GM12878 (cell line): Measurements from ENCODE around the gene FXYD1. TPM values are rescaled to one million over a fixed set of nuclear protein-coding genes. Genes with fewer than 3 reads are reported as not detected.

Experiments used
- ATAC-seq: fragments of 200-7000 bp; cut with Tn5 transposase; 3 replicates; pipeline ENCODE4 v1.9.1; 2020; ENCODE audit warnings: mild to moderate bottlenecking, moderate library complexity
- BruUV-seq: library from RNA; stranded (reverse); fragments of 400-500 nt; replicated peaks from 2 replicates; lab custom pipeline; 2021; lab: Mats Ljungman, UMichigan
- CTCF ChIA-PET: fragments of 300-600 bp; sonication (Branson Sonifier 250); formaldehyde crosslinking; extraction: SDS; loops from one replicate; lab custom pipeline; 2021; ENCODE audit warnings: inconsistent platforms; lab: Yijun Ruan, JAX
- POLR2A ChIA-PET: fragments of 350-600 bp; formaldehyde crosslinking; extraction: SDS; loops from one replicate; lab custom pipeline; 2021; ENCODE audit warnings: inconsistent platforms; lab: Charles Lee
- RAD21 ChIA-PET: fragments of 300-600 bp; sonication (Branson Sonifier 250); formaldehyde crosslinking; loops from one replicate; lab custom pipeline; 2023; ENCODE audit warnings: antibody characterized with exemption; ENCODE audit not compliant: unreplicated experiment; lab: Charles Lee
- SMC1A ChIA-PET: fragments of 300-600 bp; sonication (Branson Sonifier 250); formaldehyde crosslinking; loops from one replicate; lab custom pipeline; 2023; ENCODE audit not compliant: unreplicated experiment, uncharacterized antibody; lab: Charles Lee
- DNase-seq: peaks from one replicate; pipeline ENCODE4 v3.0.0-alpha.2; 2011; ENCODE audit warnings: low read depth, low spot score
- FAIRE-seq: peaks from 3 replicates; lab custom pipeline; 2011; peaks lifted over from hg19 to GRCh38; lab: Jason Lieb, UNC
- H2AFZ ChIP-seq: 2 replicates; pipeline ENCODE4 v1.6.0; 2011; ENCODE audit warnings: low read depth, low read length, control low read depth; ENCODE audit not compliant: control insufficient read depth
- H3K27ac ChIP-seq: 2 replicates; pipeline ENCODE4 v1.5.1; 2011; ENCODE audit warnings: control low read depth; ENCODE audit not compliant: control insufficient read depth, insufficient read depth
- H3K27me3 ChIP-seq, 2 experiments: replicated peaks in 1 of 2; 2 replicates each; pipeline versions ENCODE4 v1.6.0 to v1.6.1; 2011; ENCODE audit warnings: low read length in 1 of 2; ENCODE audit not compliant: control insufficient read depth in 2 of 2, insufficient read depth in 2 of 2
- H3K36me3 ChIP-seq, 2 experiments: 2 replicates each; pipeline ENCODE4 v1.5.1; 2011; ENCODE audit warnings: low read length in 1 of 2; ENCODE audit not compliant: control insufficient read depth in 2 of 2, insufficient read depth in 2 of 2
- H3K4me1 ChIP-seq: 2 replicates; pipeline ENCODE4 v1.6.1; 2011; ENCODE audit warnings: mild to moderate bottlenecking, low read length, moderate library complexity, mixed read lengths; ENCODE audit not compliant: control insufficient read depth, insufficient read depth
- H3K4me2 ChIP-seq: 2 replicates; pipeline ENCODE4 v1.6.0; 2011; ENCODE audit warnings: control low read depth; ENCODE audit not compliant: control insufficient read depth, insufficient read depth
- H3K4me3 ChIP-seq: fragments of 200-600 bp; sonication (generic); 2 replicates; pipeline ENCODE4 v1.5.1; 2016
- H3K79me2 ChIP-seq: 2 replicates; pipeline ENCODE4 v1.6.0; 2011; ENCODE audit warnings: low read length; ENCODE audit not compliant: control insufficient read depth, insufficient read depth
- H3K9ac ChIP-seq: 2 replicates; pipeline ENCODE4 v1.8.0; 2011; ENCODE audit warnings: low read length, control low read depth, mixed read lengths; ENCODE audit not compliant: control insufficient read depth, insufficient read depth
- H3K9me3 ChIP-seq: replicated peaks from 3 replicates; pipeline ENCODE4 v1.5.1; 2011; ENCODE audit warnings: mild to moderate bottlenecking, low read length; ENCODE audit not compliant: control insufficient read depth, insufficient read depth
- H4K20me1 ChIP-seq: 2 replicates; pipeline ENCODE4 v1.6.0; 2011; ENCODE audit not compliant: control insufficient read depth, insufficient read depth
- CBFB ChIP-seq: IDR thresholded peaks from 2 replicates; pipeline ENCODE4 v1.6.1; 2016; ENCODE audit warnings: antibody characterized with exemption, low read depth
- FOXM1 ChIP-seq: IDR thresholded peaks from 2 replicates; pipeline ENCODE4 v1.6.1; 2012; ENCODE audit warnings: low read depth, mild to moderate bottlenecking, inconsistent platforms, low read length, moderate library complexity
- NFXL1 ChIP-seq: fragments of 450-650 bp; IDR thresholded peaks from 2 replicates; pipeline ENCODE4 v1.6.1; 2017; ENCODE audit warnings: antibody characterized with exemption, mild to moderate bottlenecking, borderline replicate concordance
- RAD21 ChIP-seq: IDR thresholded peaks from 2 replicates; pipeline ENCODE4 v1.6.1; 2011; ENCODE audit warnings: mild to moderate bottlenecking, low read depth, low read length, moderate library complexity; ENCODE audit not compliant: insufficient read depth
- WGBS: methylation state at CpG from one replicate; pipeline ENCODE4 v1.1.6; 2016; ENCODE audit warnings: low lambda C conversion rate; ENCODE audit not compliant: insufficient replicate concordance, insufficient coverage; ENCODE audit errors: missing lambda C conversion rate; 5-methylcytosine and 5-hydroxymethylcytosine counted together
- in situ Hi-C: fragments of 300-500 bp; cut with MboI; formaldehyde crosslinking; loops from 9 replicates; pipeline ENCODE4 v1.14.3; 2018; ENCODE audit warnings: mixed read lengths
- intact Hi-C: fragments of 100-400 bp; cut with micrococcal nuclease; formaldehyde crosslinking; loops from one replicate; pipeline ENCODE4 v1.14.2; 2022; ENCODE audit not compliant: unreplicated experiment
- polyA plus RNA-seq, 11 experiments: library from polyadenylated mRNA; depleted of rRNA in 4 of 11; unstranded in 6 of 11; stranded (reverse) in 5 of 11; fragments of >200 nt; fragmentation: Nextera tagmentation in 4 of 11; fragmentation: Illumina TruSeq in 1 of 11; extraction: Ambion mirVana in 4 of 11; extraction: Trizol in 1 of 11; gene quantifications; 1 replicate in 1 of 11; 2 replicates in 10 of 11; pipeline versions ENCODE4 v1.2.1 to v1.2.3, GENCODE V29; 2011 to 2016; ENCODE audit warnings: inconsistent platforms in 2 of 11, missing spikeins in 2 of 11, low read depth in 1 of 11
- total RNA-seq, 4 experiments: library from RNA; depleted of rRNA in 3 of 4; stranded (reverse); fragments of >200 nt in 3 of 4; fragmentation: Illumina TruSeq in 1 of 4; extraction: Trizol in 1 of 4; gene quantifications; 2 replicates each; pipeline versions ENCODE4 v1.2.1 to v1.2.3, GENCODE V29; 2013 to 2021
- TF ChIP-seq, protein P1 (sequence below): fragments of 150-350 bp; IDR thresholded peaks from 2 replicates; pipeline ENCODE4 v1.6.1; 2014; ENCODE audit warnings: mild to moderate bottlenecking, low read depth, low read length
- TF ChIP-seq, protein P2 (sequence below): IDR thresholded peaks from 2 replicates; pipeline ENCODE4 v1.6.1; 2012; ENCODE audit warnings: low read depth, low read length, improper control_type of control experiment
- TF ChIP-seq, protein P3 (sequence below): fragments of 450-650 bp; conservative IDR thresholded peaks from 2 replicates; pipeline ENCODE4 v1.6.1; 2017; ENCODE audit warnings: mild to moderate bottlenecking, moderate library complexity
- TF ChIP-seq, protein P4 (sequence below): fragments of 450-650 bp; IDR thresholded peaks from 2 replicates; pipeline ENCODE4 v1.6.1; 2017; ENCODE audit warnings: mild to moderate bottlenecking, low read depth, inconsistent platforms; ENCODE audit not compliant: poor library complexity, severe bottlenecking

FXYD1 gene
- total and polyA plus RNA-seq, 10 of the 15 experiments (the other 5 are each of a cell fraction or from before 2014, with no cell fraction given): 0.34 to 1.2 (median 0.49) TPM; not detected in 4

DNA sequence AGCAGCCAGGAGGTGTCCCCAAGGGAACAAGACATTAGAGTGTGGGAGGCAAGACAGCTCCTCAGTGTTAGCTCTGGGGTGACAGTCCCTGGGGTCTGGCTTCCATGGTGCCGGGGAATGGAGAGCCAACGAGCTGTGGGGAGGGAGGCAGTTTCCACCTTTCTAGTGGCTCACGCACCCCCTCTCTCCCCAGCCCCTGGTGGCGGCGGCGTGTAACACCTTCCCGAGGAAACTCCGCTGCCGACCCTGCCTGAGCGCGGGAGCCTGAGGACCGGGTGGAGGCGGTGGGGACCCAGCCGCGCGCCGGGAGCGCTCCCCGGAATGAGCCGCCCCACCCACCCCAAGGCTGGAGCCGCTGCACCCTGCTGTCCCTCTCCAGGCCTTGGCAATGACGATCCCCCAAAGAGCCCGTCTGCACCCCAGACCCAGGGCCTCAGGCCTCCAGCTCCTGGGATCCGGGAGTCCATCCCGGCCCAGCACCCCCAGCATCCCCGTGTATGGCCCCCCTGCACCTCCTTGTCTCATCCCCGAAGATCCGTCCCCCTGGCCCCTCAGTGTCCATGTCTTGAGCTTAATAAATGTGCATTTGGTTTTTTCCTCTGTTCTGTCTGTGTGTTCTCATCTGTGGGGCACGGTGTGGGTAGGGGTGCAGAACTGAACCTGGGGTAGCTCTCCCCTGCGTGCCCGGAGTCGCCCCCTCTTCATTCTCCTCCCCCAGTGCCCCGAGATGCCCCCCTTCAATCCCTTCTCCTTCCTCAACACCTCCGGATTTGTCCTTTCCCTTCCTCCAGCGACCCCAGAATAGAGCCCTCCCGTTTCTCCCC, 15.3 kb downstream of the FXYD1 start (continued):
- TF ChIP-seq, protein P1, sequence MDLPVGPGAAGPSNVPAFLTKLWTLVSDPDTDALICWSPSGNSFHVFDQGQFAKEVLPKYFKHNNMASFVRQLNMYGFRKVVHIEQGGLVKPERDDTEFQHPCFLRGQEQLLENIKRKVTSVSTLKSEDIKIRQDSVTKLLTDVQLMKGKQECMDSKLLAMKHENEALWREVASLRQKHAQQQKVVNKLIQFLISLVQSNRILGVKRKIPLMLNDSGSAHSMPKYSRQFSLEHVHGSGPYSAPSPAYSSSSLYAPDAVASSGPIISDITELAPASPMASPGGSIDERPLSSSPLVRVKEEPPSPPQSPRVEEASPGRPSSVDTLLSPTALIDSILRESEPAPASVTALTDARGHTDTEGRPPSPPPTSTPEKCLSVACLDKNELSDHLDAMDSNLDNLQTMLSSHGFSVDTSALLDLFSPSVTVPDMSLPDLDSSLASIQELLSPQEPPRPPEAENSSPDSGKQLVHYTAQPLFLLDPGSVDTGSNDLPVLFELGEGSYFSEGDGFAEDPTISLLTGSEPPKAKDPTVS: no peak
- TF ChIP-seq FOXM1 (no peak), RAD21 (0 out of 2 replicates have a peak, but pooled peaks have one; percentile 7)
- TF ChIP-seq, protein P2, sequence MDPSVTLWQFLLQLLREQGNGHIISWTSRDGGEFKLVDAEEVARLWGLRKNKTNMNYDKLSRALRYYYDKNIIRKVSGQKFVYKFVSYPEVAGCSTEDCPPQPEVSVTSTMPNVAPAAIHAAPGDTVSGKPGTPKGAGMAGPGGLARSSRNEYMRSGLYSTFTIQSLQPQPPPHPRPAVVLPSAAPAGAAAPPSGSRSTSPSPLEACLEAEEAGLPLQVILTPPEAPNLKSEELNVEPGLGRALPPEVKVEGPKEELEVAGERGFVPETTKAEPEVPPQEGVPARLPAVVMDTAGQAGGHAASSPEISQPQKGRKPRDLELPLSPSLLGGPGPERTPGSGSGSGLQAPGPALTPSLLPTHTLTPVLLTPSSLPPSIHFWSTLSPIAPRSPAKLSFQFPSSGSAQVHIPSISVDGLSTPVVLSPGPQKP: 0 out of 2 replicates have a peak, but pooled peaks have one; percentile 35

DNA sequence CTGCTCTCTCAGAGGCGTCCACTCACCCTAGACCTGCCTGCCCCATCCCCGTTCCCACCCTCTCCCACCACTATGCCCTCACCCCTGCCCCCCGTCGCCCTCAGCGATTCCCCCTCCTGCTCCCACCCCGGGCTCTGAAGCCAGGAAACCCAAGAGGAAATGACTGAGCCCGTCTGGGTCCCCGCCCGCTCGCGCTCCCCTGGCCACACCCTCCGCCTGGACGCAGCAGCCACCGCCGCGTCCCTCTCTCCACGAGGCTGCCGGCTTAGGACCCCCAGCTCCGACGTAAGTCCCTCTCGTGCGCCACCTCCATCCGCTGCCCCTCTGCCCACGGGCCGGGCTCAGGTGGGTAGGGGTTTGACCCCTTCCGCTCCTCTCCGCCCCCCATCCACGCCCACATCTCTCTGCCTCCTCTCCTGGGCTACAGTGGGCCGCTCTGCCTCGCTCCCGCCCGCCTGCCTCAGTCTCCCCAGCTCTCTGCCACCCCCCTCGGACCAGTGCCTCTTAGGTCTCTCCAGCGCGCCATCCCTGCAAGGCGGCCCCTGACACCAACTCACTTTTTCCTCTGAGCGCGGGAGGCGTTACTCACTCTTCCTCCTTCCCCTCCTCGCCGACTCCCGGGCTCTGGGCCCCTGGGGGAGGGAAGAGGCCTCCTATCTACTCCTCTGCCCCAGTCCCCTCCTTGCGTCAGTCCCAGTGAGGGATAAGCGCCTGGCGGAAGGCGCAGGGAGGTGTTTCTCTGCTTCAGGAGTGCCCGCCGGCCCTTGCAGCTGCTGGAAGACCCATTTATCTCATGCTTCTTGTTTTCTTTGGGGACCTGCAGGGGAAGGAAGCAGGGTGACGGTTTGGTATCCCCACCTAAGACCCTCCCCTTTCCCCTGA, 16.1 kb downstream of the FXYD1 start, which contains the start of gene FXYD5:
FXYD5 (plus strand) TSS at position 211 of the 882 bp plus-strand sequence. CDS start 816 bp downstream, outside the sequence.
- POLR2A ChIA-PET: interaction anchor here (0.6 to 1.5 kb wide), 8 partner anchors 13 to 169 kb away, joined by 3 to 5 read pairs (median 4); no protein-coding TSS in a partner anchor
- TF ChIP-seq FOXM1 (no peak), CBFB (no peak), NFXL1 (no peak)
- TF ChIP-seq, protein P3, sequence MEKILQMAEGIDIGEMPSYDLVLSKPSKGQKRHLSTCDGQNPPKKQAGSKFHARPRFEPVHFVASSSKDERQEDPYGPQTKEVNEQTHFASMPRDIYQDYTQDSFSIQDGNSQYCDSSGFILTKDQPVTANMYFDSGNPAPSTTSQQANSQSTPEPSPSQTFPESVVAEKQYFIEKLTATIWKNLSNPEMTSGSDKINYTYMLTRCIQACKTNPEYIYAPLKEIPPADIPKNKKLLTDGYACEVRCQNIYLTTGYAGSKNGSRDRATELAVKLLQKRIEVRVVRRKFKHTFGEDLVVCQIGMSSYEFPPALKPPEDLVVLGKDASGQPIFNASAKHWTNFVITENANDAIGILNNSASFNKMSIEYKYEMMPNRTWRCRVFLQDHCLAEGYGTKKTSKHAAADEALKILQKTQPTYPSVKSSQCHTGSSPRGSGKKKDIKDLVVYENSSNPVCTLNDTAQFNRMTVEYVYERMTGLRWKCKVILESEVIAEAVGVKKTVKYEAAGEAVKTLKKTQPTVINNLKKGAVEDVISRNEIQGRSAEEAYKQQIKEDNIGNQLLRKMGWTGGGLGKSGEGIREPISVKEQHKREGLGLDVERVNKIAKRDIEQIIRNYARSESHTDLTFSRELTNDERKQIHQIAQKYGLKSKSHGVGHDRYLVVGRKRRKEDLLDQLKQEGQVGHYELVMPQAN: peak; percentile 52
- TF ChIP-seq, protein P4, sequence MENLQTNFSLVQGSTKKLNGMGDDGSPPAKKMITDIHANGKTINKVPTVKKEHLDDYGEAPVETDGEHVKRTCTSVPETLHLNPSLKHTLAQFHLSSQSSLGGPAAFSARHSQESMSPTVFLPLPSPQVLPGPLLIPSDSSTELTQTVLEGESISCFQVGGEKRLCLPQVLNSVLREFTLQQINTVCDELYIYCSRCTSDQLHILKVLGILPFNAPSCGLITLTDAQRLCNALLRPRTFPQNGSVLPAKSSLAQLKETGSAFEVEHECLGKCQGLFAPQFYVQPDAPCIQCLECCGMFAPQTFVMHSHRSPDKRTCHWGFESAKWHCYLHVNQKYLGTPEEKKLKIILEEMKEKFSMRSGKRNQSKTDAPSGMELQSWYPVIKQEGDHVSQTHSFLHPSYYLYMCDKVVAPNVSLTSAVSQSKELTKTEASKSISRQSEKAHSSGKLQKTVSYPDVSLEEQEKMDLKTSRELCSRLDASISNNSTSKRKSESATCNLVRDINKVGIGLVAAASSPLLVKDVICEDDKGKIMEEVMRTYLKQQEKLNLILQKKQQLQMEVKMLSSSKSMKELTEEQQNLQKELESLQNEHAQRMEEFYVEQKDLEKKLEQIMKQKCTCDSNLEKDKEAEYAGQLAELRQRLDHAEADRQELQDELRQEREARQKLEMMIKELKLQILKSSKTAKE: no peak

More for the DNA sequence above, 16.1 kb downstream of the FXYD1 start, which contains the start of gene FXYD5:
- Histone ChIP-seq H2AFZ (peak within 1 kb of the TSS; percentile 59), H3K4me2 (peak within 1 kb of the TSS; percentile 81), H3K4me1 (peaks cover 6% of the 10 kb centered on the region), H4K20me1 (no peaks in the 10 kb centered on the region), H3K79me2 (peaks cover 19% of the 10 kb centered on the region), H3K9me3 (no peaks in the 10 kb centered on the region), H3K4me3 (peak within 1 kb of the TSS; percentile 98), H3K36me3 (peaks cover 2 to 17% of the 10 kb centered on the region in 2 experiments), H3K9ac (peak within 1 kb of the TSS; percentile 75), H3K27me3 (peaks cover 0 to 3% of the 10 kb centered on the region in 2 experiments; a peak in 1 of 4 replicates), H3K27ac (peak within 1 kb of the TSS; percentile 34)
- RAD21 ChIA-PET: interaction anchor here (0.9 to 2.3 kb wide), 3 partner anchors 13 to 62 kb away, joined by 3 to 17 read pairs (median 4); no protein-coding TSS in a partner anchor
- peak; percentile 86 for ATAC-seq
- 2% methylated on average over 34 of the region's 49 CpGs for WGBS
- FAIRE-seq: no peak
- intact Hi-C loops: loop anchor here (5.0 kb wide), 1 partner anchor 53 kb away; no protein-coding TSS in a partner anchor
- in situ Hi-C loops: no loop called here
- no TSS peak for BruUV-seq
- CTCF ChIA-PET: interaction anchor here (0.6 to 2.6 kb wide), 12 partner anchors 9 to 381 kb away, joined by 3 to 26 read pairs (median 4); partner anchors contain the start of gene FXYD7
- SMC1A ChIA-PET: interaction anchor here (0.6 to 2.0 kb wide), 4 partner anchors 13 to 109 kb away, joined by 3 to 17 read pairs (median 6); partner anchors contain the start of gene FXYD7
- DNase-seq: no peak
